Hepatocyte (in vitro differentiated cells): ENCODE measurements around the gene NANOGP8. TPM values are rescaled to one million over a fixed set of nuclear protein-coding genes. Genes with fewer than 3 reads are reported as not detected.

Experiments
- DNase-seq: peaks from one replicate; pipeline ENCODE4 v3.0.0-alpha.2; 2016; ENCODE audit warnings: low spot score
- H2AFZ ChIP-seq: fragments of 200-600 bp; sonication (generic); 2 replicates; pipeline ENCODE4 v1.6.0; 2016; ENCODE audit warnings: antibody characterized with exemption, mild to moderate bottlenecking
- H3K27ac ChIP-seq: fragments of 200-600 bp; sonication (generic); 2 replicates; pipeline ENCODE4 v1.5.1; 2016; ENCODE audit warnings: mild to moderate bottlenecking
- H3K27me3 ChIP-seq: fragments of 200-600 bp; sonication (generic); 2 replicates; pipeline ENCODE4 v1.6.1; 2016
- H3K36me3 ChIP-seq: fragments of 200-600 bp; sonication (generic); replicated peaks from 2 replicates; pipeline ENCODE4 v1.5.1; 2016; ENCODE audit warnings: low read depth; ENCODE audit not compliant: insufficient read depth
- H3K4me1 ChIP-seq: fragments of 200-600 bp; sonication (generic); 2 replicates; pipeline ENCODE4 v1.5.1; 2016; ENCODE audit warnings: mild to moderate bottlenecking, moderate library complexity; ENCODE audit not compliant: insufficient read depth
- H3K4me2 ChIP-seq: fragments of 200-600 bp; sonication (generic); 2 replicates; pipeline ENCODE4 v1.6.0; 2016
- H3K4me3 ChIP-seq: fragments of 200-600 bp; sonication (generic); 2 replicates; pipeline ENCODE4 v1.5.1; 2016; ENCODE audit warnings: mild to moderate bottlenecking
- H3K79me2 ChIP-seq: fragments of 200-600 bp; sonication (generic); 2 replicates; pipeline ENCODE4 v1.6.0; 2017; ENCODE audit warnings: mild to moderate bottlenecking
- H3K9me2 ChIP-seq: fragments of 200-600 bp; sonication (generic); replicated peaks from 2 replicates; pipeline ENCODE4 v1.6.0; 2017; ENCODE audit warnings: mild to moderate bottlenecking; ENCODE audit not compliant: insufficient read depth
- H3K9me3 ChIP-seq: fragments of 200-600 bp; sonication (generic); 2 replicates; pipeline ENCODE4 v1.5.1; 2016; ENCODE audit warnings: low read depth, mild to moderate bottlenecking
- H4K20me1 ChIP-seq: fragments of 200-600 bp; sonication (generic); 2 replicates; pipeline ENCODE4 v1.6.0; 2016; ENCODE audit warnings: mild to moderate bottlenecking; ENCODE audit not compliant: insufficient read depth, poor library complexity, severe bottlenecking
- EZH2 ChIP-seq: fragments of 200-600 bp; sonication (generic); IDR thresholded peaks from 2 replicates; pipeline ENCODE4 v1.6.1; 2016; ENCODE audit warnings: antibody characterized with exemption, mild to moderate bottlenecking, borderline replicate concordance
- EZH2phosphoT487 ChIP-seq: fragments of 200-600 bp; sonication (generic); IDR thresholded peaks from one replicate; pipeline ENCODE4 v1.6.1; 2018; ENCODE audit warnings: antibody characterized with exemption, mild to moderate bottlenecking, low read depth, moderate library complexity; ENCODE audit not compliant: unreplicated experiment, severe bottlenecking
- WGBS: methylation state at CpG from one replicate; pipeline ENCODE4 v1.1.6; 2016; ENCODE audit warnings: low lambda C conversion rate; ENCODE audit errors: missing lambda C conversion rate; 5-methylcytosine and 5-hydroxymethylcytosine counted together
- polyA plus RNA-seq: library from polyadenylated mRNA; unstranded; fragments of >200 nt; fragmentation: Nextera tagmentation; extraction: Ambion mirVana; gene quantifications from 2 replicates; pipeline ENCODE4 v1.2.1, GENCODE V29; 2016
- total RNA-seq: library from RNA; depleted of rRNA; stranded (reverse); fragments of >200 nt; gene quantifications from 2 replicates; pipeline ENCODE4 v1.2.3, GENCODE V29; 2014
- TF ChIP-seq, protein P1 (sequence below): fragments of 200-600 bp; sonication (generic); IDR thresholded peaks from 2 replicates; pipeline ENCODE4 v1.5.1; 2016; ENCODE audit warnings: antibody characterized with exemption, mild to moderate bottlenecking; ENCODE audit not compliant: poor library complexity

NANOGP8 gene
- total and polyA plus RNA-seq, 2 experiments from 2014 or later: 0.59 TPM; not detected in 1

DNA sequence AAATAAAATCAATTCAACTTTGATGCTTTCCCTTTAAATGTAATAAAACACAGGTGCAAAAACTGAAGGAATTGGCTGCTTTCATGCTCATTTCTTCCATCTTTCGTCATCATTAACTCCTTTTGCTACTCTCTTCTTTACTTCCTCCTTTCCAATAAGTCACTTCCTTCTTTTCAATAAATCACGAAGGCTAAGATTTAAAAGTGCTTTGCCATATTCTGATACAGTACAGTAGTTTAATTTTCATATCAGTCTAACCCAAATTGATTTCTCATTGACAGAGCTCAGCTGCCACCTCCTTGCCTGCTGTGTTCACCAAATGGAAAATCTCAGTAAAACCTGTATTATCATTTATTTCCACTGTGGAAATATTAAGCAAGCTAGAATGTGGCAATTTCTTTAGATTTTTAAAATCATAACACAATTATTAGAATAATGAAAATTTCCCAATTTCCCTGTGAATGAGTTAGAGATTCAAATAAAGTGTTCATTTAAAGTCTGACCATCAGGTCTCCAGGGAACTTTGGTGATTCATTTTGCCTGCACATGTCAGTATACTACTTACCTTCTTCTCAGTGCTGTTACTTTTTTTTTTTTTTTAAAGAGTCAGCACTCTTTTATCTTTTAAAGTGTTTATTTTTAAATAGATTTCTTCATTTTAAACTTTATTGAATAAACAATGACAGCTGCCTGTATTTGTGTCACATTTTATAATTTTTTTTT lies 41.6 kb downstream of the NANOGP8 start:
- TF ChIP-seq EZH2phosphoT487 (no peak), EZH2 (no peak)
- TF ChIP-seq, protein P1, sequence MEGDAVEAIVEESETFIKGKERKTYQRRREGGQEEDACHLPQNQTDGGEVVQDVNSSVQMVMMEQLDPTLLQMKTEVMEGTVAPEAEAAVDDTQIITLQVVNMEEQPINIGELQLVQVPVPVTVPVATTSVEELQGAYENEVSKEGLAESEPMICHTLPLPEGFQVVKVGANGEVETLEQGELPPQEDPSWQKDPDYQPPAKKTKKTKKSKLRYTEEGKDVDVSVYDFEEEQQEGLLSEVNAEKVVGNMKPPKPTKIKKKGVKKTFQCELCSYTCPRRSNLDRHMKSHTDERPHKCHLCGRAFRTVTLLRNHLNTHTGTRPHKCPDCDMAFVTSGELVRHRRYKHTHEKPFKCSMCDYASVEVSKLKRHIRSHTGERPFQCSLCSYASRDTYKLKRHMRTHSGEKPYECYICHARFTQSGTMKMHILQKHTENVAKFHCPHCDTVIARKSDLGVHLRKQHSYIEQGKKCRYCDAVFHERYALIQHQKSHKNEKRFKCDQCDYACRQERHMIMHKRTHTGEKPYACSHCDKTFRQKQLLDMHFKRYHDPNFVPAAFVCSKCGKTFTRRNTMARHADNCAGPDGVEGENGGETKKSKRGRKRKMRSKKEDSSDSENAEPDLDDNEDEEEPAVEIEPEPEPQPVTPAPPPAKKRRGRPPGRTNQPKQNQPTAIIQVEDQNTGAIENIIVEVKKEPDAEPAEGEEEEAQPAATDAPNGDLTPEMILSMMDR: no peak
- no peaks in the 10 kb centered on the region for H3K79me2 ChIP-seq
- no peak overlapping the region for H2AFZ ChIP-seq
- no peaks in the 10 kb centered on the region for H3K36me3 ChIP-seq
- no peaks in the 10 kb centered on the region for H3K27me3 ChIP-seq
- no peaks in the 10 kb centered on the region for H3K9me3 ChIP-seq
- H3K4me2 ChIP-seq: no peak overlapping the region
- no peak overlapping the region for H3K4me3 ChIP-seq
- WGBS: 97% methylated on average over 2 of the region's 2 CpGs
- no peaks in the 10 kb centered on the region for H4K20me1 ChIP-seq
- peaks cover 9% of the 10 kb centered on the region for H3K4me1 ChIP-seq
- DNase-seq: no peak
- no peak overlapping the region for H3K27ac ChIP-seq
- no peaks in the 10 kb centered on the region for H3K9me2 ChIP-seq

- H3K4me3 ChIP-seq: no peak overlapping the region
- no peaks in the 10 kb centered on the region for H3K9me3 ChIP-seq
- H3K36me3 ChIP-seq: no peaks in the 10 kb centered on the region
- H3K27me3 ChIP-seq: no peaks in the 10 kb centered on the region
- no peak overlapping the region for H3K4me2 ChIP-seq
- no peak overlapping the region for H2AFZ ChIP-seq
- H3K9me2 ChIP-seq: no peaks in the 10 kb centered on the region
- H3K27ac ChIP-seq: no peak overlapping the region
- no peaks in the 10 kb centered on the region for H3K79me2 ChIP-seq
- 68% methylated on average over 8 of the region's 8 CpGs for WGBS
- DNase-seq: no peak
- H4K20me1 ChIP-seq: no peaks in the 10 kb centered on the region
- no peaks in the 10 kb centered on the region for H3K4me1 ChIP-seq
- no peak for TF ChIP-seq EZH2phosphoT487
- no peak for TF ChIP-seq EZH2
- TF ChIP-seq, protein P1: no peak
Observed at GRCh38 chr15:35040339-35041255, 44.5 kb downstream of the NANOGP8 start.

DNA sequence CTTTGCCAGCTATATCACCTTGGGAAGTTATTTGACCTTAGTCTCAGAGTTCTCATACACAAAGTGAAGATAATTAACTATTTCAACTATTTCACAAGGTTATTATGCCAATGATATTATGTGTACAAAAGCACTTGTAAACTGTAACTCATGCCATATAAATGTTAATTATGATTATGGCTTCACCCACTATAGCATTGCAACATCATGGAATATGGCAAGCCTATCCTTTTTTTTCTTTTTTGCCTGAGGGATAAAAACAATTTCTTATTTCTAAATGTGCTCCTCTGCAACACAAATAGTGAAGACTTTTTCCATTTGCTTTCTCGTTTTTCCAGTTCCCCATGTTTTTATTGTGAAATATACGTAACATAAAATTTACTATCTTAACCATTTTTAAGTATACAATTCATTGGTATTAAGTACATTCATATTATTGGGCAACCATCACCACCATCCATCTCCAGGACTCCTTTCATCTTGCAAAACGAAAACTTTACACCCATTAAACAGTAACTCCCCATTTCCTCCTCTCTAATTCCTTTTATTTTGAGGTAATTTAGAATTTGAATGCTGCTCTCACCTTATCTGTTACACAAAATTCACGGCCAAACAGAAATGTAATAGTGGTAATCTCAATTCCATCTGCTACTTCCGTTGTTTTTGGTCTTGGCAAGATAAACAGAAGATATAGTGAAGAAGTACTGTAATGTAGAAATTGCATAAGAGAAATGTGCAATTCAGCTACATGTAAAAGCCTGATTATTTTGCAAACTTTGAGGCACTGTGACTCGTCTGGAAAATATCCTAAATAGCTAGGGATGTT lies 46.3 kb downstream of the NANOGP8 start:
- H2AFZ ChIP-seq: no peak overlapping the region
- H3K79me2 ChIP-seq: no peaks in the 10 kb centered on the region
- H3K36me3 ChIP-seq: no peaks in the 10 kb centered on the region
- WGBS: 42% methylated on average over 6 of the region's 6 CpGs
- no peaks in the 10 kb centered on the region for H3K9me2 ChIP-seq
- no peaks in the 10 kb centered on the region for H3K9me3 ChIP-seq
- H3K4me3 ChIP-seq: no peak overlapping the region
- no peaks in the 10 kb centered on the region for H4K20me1 ChIP-seq
- H3K27ac ChIP-seq: peak overlapping the region; percentile 7
- TF ChIP-seq EZH2 (no peak), EZH2phosphoT487 (no peak)
- TF ChIP-seq, protein P1: no peak
- no peak for DNase-seq
- no peaks in the 10 kb centered on the region for H3K4me1 ChIP-seq
- no peak overlapping the region for H3K4me2 ChIP-seq
- H3K27me3 ChIP-seq: no peaks in the 10 kb centered on the region

Other genes with a start within 250 kb of the NANOGP8 start
- 31.0 and 39.8 TPM in 2 replicates for gene AQR, start 115.6 kb downstream of the NANOGP8 start, total RNA-seq
- gene AQR, start 115.6 kb downstream of the NANOGP8 start, polyA plus RNA-seq: 11.5 and 15.3 TPM in 2 replicates
- gene ZNF770, start 97.0 kb downstream of the NANOGP8 start, total RNA-seq: 31.2 and 34.8 TPM in 2 replicates
- 32.6 and 32.8 TPM in 2 replicates for gene ZNF770, start 97.0 kb downstream of the NANOGP8 start, polyA plus RNA-seq